HEK293T (cell line): Measurements from ENCODE around the gene MT1A.

Source experiments
- FOXM1 ChIP-seq: fragments of 450-650 bp; IDR thresholded peaks from 2 replicates; pipeline ENCODE4 v1.6.1; 2017; ENCODE audit warnings: mild to moderate bottlenecking, borderline replicate concordance
- L3MBTL2 ChIP-seq: fragments of 450-650 bp; conservative IDR thresholded peaks from 2 replicates; pipeline ENCODE4 v1.6.1; 2016; ENCODE audit warnings: mild to moderate bottlenecking
- TARDBP ChIP-seq: fragments of 450-650 bp; IDR thresholded peaks from 2 replicates; pipeline ENCODE4 v1.6.1; 2016
- TF ChIP-seq, protein P1 (sequence below): fragments of 450-650 bp; IDR thresholded peaks from 2 replicates; pipeline ENCODE4 v1.6.1; 2016

DNA sequence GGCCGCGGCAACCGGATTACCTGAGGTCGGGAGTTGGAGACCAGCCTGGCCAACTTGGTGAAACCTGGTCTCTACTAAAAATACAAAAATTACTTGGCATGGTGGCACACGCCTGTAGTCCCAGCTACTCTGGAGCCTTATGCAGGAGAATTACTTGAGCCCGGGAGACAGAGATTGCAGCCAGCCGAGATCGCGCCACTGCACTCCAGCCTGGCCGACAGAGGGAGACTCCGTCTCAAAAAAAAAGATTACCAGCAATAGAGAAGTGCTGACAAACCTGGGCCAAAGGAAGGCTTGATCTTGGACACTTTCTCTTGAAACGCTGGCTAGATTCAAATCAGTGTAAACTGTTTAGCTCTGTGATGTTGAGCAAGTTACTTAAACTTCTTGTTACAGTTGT lies 35.5 kb downstream of the MT1A start:
- TF ChIP-seq, protein P1, sequence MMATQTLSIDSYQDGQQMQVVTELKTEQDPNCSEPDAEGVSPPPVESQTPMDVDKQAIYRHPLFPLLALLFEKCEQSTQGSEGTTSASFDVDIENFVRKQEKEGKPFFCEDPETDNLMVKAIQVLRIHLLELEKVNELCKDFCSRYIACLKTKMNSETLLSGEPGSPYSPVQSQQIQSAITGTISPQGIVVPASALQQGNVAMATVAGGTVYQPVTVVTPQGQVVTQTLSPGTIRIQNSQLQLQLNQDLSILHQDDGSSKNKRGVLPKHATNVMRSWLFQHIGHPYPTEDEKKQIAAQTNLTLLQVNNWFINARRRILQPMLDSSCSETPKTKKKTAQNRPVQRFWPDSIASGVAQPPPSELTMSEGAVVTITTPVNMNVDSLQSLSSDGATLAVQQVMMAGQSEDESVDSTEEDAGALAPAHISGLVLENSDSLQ, result no peak
- TF ChIP-seq TARDBP, result no peak
- TF ChIP-seq L3MBTL2, result no peak
- TF ChIP-seq FOXM1, result no peak
